Stimulated activated naive CD8-positive, alpha-beta T cell treated with anti-CD3 and anti-CD28 coated beads, Interleukin-15, Interleukin-2, amounts not matched to agents 100 ng/mL and 50 ng/mL, for 24 hours (primary cell): ENCODE data around the gene NUP42.

Source experiments
- H3K27ac Mint-ChIP-seq: one replicate; pipeline ENCODE4 v1.8.0; 2021; ENCODE audit warnings: mild to moderate bottlenecking, mixed read lengths
- H3K27me3 Mint-ChIP-seq: one replicate; pipeline ENCODE4 v1.8.0; 2021; ENCODE audit warnings: mixed read lengths
- H3K36me3 Mint-ChIP-seq: one replicate; pipeline ENCODE4 v1.8.0; 2021; ENCODE audit warnings: low read depth, mixed read lengths
- H3K4me1 Mint-ChIP-seq: one replicate; pipeline ENCODE4 v1.8.0; 2021; ENCODE audit warnings: low read depth, mixed read lengths
- H3K4me3 Mint-ChIP-seq: one replicate; pipeline ENCODE4 v1.8.0; 2021; ENCODE audit warnings: mild to moderate bottlenecking, mixed read lengths
- H3K9me3 Mint-ChIP-seq: one replicate; pipeline ENCODE4 v1.8.0; 2021; ENCODE audit warnings: mixed read lengths

The NUP42 gene

DNA sequence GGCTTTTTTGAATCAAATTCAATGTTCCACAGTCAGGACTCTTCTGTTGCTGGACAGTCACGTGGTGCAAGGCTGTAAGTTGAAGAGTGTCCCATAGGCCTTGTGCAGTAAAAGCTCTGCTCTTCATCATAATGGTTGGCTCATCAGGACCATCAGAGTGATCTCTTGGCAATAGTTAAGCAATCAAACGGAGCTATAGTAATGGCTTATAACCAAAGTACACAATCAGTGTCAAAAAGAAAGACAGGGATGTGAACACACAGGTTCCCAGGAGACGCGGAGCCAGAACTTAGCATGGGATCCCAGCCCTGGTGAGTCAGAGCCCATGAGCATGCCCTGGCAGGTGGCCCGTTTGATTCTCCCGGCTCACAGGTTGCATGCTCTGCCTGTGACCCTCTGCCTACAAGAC, 54.0 kb downstream of the NUP42 start:
- Mint-ChIP-seq H3K4me1 (no peaks in the 10 kb centered on the region), H3K27me3 (no peaks in the 10 kb centered on the region), H3K9me3 (no peaks in the 10 kb centered on the region), H3K27ac (no peak overlapping the region), H3K4me3 (no peak overlapping the region), H3K36me3 (no peaks in the 10 kb centered on the region)

DNA sequence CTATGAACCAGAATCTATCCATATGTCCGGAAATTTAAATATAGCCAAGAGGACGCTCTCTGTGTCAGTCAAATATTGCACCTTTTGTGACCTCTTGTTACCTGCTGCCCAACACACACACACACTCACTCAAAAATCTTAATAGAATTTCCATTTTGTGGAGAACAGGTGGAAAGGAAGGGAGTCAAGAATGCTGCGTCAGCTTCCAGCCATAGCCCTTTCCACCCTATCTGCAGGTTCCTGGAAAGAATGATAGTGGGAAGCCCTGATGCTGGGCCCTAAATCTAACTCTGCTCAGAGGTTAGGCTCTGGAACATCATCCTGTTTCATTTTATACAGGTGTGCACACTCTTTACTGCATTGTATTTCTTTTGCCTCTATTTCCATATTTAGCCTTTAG, 55.2 kb downstream of the NUP42 start:
- Mint-ChIP-seq H3K36me3 (no peaks in the 10 kb centered on the region), H3K9me3 (no peaks in the 10 kb centered on the region), H3K27me3 (no peaks in the 10 kb centered on the region), H3K27ac (no peak overlapping the region), H3K4me3 (no peak overlapping the region), H3K4me1 (no peaks in the 10 kb centered on the region)

DNA sequence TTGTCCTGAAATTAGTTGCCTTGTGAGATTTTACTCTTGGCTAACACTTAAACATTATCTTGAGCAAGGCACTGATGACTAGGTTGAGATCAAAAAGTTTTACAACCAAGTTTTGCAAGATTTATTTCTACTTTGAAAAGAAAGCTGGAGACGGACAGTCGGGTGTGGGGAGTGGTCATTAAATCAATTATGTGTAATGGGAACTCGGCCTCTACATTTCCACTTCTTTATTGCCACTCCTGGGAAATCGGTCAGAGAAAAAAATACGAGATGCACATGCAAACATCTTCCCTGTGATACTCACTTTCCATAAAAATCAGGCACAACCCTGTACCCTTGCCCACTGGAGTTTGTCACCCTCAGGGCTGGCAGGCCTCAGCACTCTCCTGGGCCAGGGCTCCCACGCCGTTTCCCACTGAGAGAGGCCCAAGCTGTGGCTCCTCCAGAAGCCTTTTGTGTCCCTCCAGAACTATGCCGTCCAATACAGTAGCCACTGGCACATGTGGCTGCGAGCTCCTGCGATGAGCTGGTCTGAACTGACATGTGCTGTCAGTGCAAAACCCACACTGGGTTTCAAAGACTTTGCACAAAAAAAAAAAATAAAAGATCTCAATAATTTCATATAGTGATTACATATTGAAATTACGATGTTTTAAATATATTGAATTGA, 57.3 kb downstream of the NUP42 start:
- no peaks in the 10 kb centered on the region for H3K4me1 Mint-ChIP-seq
- H3K9me3 Mint-ChIP-seq: no peaks in the 10 kb centered on the region
- no peak overlapping the region for H3K27ac Mint-ChIP-seq
- peaks cover 17% of the 10 kb centered on the region for H3K27me3 Mint-ChIP-seq
- H3K36me3 Mint-ChIP-seq: no peaks in the 10 kb centered on the region
- no peak overlapping the region for H3K4me3 Mint-ChIP-seq

DNA sequence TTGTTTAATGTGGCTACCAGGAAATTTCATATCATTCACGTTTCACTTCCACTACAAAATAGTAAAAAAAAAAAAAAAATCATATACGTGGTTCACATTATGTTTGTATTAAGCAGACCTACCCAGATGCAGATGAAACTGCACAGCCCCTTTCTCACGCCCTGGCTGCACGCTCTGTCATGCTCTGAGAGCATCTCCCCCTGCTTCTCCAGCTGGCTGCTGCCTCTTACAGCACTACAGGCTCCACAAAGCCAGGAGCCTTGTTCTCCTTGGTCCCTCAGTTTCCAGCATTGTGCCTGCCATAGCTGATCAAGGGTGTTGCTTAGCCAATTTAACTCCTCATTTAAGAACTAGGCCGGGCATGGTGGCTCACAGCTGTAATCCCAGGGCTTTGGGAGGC, 57.9 kb downstream of the NUP42 start:
- Mint-ChIP-seq H3K4me1 (no peaks in the 10 kb centered on the region), H3K9me3 (no peaks in the 10 kb centered on the region), H3K27me3 (peaks cover 23% of the 10 kb centered on the region), H3K4me3 (no peak overlapping the region), H3K36me3 (no peaks in the 10 kb centered on the region), H3K27ac (no peak overlapping the region)

DNA sequence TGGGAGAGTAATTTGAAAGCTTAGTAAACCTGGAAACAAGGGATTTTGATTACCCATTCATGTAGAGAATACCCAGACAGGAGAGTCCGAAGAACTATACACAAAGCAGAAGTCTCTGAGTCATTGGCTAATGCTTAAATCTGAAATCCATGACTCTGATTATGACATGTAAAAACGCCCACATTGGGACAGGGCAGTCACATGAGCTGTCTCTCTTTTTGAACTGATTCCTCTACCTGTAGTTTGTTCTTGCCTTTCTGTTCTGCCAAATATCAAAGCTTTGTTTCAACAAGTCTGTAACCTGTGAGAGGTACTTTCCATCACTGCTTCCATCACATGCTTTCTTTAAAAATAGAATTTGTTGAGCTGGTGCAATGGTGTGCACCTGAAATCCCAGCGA, 60.5 kb downstream of the NUP42 start:
- no peaks in the 10 kb centered on the region for H3K9me3 Mint-ChIP-seq
- no peak overlapping the region for H3K4me3 Mint-ChIP-seq
- H3K4me1 Mint-ChIP-seq: no peaks in the 10 kb centered on the region

DNA sequence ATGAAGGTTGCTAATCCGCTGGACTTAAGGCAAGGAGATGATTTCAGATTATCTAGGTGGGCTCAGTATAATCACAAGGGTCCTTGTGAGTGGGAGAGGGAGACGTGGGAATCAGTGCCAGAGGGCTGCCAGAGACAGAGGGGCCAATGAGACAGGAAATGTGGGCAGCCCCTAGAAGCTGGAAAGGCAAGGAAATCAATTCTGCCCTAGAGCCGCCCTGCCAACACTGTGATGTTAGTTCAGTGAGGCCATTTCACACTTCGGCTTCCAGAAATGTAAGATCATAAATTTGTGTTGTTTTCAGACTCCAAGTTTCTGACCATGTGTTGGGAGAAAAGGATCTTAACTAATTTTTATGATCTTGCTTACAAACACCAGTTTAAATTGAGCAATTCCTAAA, 61.1 kb downstream of the NUP42 start:
- peaks cover 43% of the 10 kb centered on the region for H3K27me3 Mint-ChIP-seq
- peaks cover 1% of the 10 kb centered on the region for H3K4me1 Mint-ChIP-seq
- H3K9me3 Mint-ChIP-seq: no peaks in the 10 kb centered on the region
- no peaks in the 10 kb centered on the region for H3K36me3 Mint-ChIP-seq
- no peak overlapping the region for H3K4me3 Mint-ChIP-seq
- no peak overlapping the region for H3K27ac Mint-ChIP-seq

More for the DNA sequence above, 60.5 kb downstream of the NUP42 start:
- H3K27ac Mint-ChIP-seq: no peak overlapping the region
- peaks cover 38% of the 10 kb centered on the region for H3K27me3 Mint-ChIP-seq
- no peaks in the 10 kb centered on the region for H3K36me3 Mint-ChIP-seq

DNA sequence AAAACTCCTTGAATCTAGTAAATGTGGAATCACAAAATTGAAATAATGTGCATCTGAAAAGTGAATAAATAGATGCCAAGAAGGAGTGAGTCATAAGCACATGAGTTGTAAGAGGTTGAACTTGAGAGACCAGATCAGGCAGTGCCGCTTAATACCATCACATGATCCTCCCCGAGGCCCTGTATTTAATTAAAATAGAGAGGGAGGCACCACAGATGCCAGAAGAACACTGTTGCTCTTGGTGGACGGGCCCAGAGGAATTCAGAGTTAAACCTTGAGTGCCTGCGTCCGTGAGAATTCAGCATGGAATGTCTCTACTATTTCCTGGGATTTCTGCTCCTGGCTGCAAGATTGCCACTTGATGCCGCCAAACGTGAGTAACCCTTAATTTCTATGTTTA, 64.7 kb downstream of the NUP42 start, which contains the start of gene GPNMB:
GPNMB (plus strand) TSS at position 221 of the 400 bp plus-strand sequence; CDS start at position 304, 83 bp downstream.
- Mint-ChIP-seq H3K4me3 (no peak within 1 kb of the TSS), H3K9me3 (peaks cover 6% of the 10 kb centered on the region), H3K27me3 (peaks cover 72% of the 10 kb centered on the region), H3K4me1 (peaks cover 4% of the 10 kb centered on the region), H3K27ac (no peak within 1 kb of the TSS), H3K36me3 (no peaks in the 10 kb centered on the region)

DNA sequence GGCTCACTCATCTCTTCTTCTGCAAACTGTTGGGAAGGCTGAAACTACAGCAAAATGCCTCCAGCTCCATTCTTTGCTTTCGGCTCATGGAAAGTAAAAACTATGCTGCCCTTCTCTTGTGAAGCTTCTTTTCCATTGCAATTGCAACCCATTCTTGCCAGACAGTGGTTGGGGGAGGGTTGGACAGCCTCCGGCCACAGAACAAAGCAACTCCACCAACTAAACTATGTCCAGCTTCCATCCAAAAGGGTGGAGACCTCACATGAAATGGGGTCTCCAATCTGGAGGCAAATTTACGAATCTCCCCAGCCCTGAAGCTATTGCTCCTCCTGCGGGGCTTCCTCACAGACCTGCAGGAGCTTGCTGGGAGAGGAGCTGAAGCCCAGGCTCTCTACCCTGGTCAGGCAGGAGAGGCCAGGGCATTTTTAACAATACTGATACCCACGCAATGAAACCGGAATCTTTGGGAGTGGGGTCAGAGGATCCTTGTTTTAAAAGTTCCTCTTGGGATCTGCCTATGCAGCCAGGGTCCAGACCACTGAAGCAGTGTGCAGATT, 65.3 kb downstream of the NUP42 start:
- H3K36me3 Mint-ChIP-seq: no peaks in the 10 kb centered on the region
- H3K27me3 Mint-ChIP-seq: peaks cover 77% of the 10 kb centered on the region
- peaks cover 11% of the 10 kb centered on the region for H3K9me3 Mint-ChIP-seq
- no peak overlapping the region for H3K4me3 Mint-ChIP-seq
- no peak overlapping the region for H3K27ac Mint-ChIP-seq
- H3K4me1 Mint-ChIP-seq: peaks cover 4% of the 10 kb centered on the region

DNA sequence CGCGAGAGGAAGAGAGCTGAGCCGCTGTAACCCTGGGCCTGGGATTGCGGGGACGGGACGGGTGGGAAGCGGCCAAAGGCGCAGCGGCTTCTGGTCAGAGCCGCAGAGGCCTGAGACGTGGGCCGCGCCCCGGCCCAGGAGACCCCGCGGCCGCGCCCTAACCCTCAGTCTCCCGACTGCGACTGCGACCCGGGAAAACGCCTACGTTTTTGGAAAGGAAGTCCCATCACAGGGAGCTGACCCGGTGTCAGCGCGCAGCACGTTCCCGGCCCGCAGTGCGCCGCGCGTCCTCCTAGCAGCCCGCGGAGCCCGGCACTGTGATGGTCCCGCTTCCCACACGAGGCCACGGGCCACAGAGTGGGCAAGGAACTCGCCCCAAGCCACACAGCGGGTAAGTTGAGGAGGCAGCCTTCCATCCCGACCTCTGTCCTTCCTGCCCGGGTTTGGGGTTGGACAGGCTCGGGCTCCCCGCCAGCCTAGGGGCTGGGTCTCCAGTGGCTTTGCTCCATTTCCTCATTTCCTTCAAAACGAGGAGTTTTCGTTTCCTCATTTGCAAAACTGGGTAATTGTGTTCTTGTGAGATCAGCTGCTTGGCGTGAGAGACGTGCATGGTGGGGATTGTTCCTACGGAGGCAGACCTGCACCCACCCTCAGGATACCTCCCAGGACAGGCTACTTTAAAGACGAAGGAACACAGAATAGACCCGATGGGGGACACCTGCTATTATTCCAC, 65.9 kb downstream of the NUP42 start:
- Mint-ChIP-seq H3K4me3 (peak overlapping the region; percentile 56), H3K27me3 (peaks cover 77% of the 10 kb centered on the region), H3K27ac (no peak overlapping the region), H3K36me3 (no peaks in the 10 kb centered on the region), H3K9me3 (peaks cover 17% of the 10 kb centered on the region), H3K4me1 (peaks cover 4% of the 10 kb centered on the region)

DNA sequence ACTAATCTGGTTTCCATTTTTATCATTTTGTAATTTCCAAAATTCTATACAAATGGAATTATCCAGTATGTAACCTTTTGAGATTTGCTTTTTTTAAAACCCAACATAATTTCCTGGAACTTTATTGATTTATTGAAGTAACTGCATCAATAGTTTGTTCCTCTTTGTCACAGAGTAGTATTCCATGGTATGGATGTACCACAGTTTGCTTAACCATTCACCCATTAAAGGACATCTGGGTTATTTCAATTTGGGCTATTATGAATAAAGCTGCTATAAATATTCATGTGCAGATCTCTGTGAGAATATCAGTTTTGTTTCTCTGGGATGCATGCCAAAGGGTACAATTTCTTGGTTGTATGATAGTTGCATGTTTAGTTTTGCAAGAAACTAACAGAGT, 67.6 kb downstream of the NUP42 start:
- Mint-ChIP-seq H3K36me3 (no peaks in the 10 kb centered on the region), H3K4me3 (no peak overlapping the region), H3K4me1 (peaks cover 4% of the 10 kb centered on the region), H3K27me3 (peaks cover 74% of the 10 kb centered on the region), H3K9me3 (peaks cover 17% of the 10 kb centered on the region), H3K27ac (no peak overlapping the region)
